Effector memory CD4-positive, alpha-beta T cell (primary cell): ENCODE results near the gene PCSK5.

ENCODE experiments used
- DNase-seq, 3 donors: peaks; one replicate each; pipeline ENCODE4 v3.0.0-alpha.2; 2020
- H3K27ac ChIP-seq: 2 replicates; pipeline ENCODE4 v1.7.0; 2013; ENCODE audit warnings: mild to moderate bottlenecking, low read length, moderate library complexity; ENCODE audit not compliant: insufficient read depth, poor library complexity, severe bottlenecking
- H3K27me3 ChIP-seq: replicated peaks from 2 replicates; pipeline ENCODE4 v1.7.0; 2013; ENCODE audit warnings: mild to moderate bottlenecking, low read length; ENCODE audit not compliant: insufficient read depth, control insufficient read depth, poor library complexity, severe bottlenecking
- H3K36me3 ChIP-seq: 2 replicates; pipeline ENCODE4 v1.7.0; 2013; ENCODE audit warnings: mild to moderate bottlenecking, low read length, moderate library complexity; ENCODE audit not compliant: control insufficient read depth, insufficient read depth
- H3K4me1 ChIP-seq: 2 replicates; pipeline ENCODE4 v1.7.0; 2013; ENCODE audit warnings: low read length, mild to moderate bottlenecking; ENCODE audit not compliant: control insufficient read depth, insufficient read depth, poor library complexity, severe bottlenecking
- H3K4me3 ChIP-seq: 2 replicates; pipeline ENCODE4 v1.7.0; 2013; ENCODE audit warnings: low read length, low read depth, mild to moderate bottlenecking; ENCODE audit not compliant: insufficient read depth, poor library complexity, severe bottlenecking
- H3K9me3 ChIP-seq: 2 replicates; pipeline ENCODE4 v1.7.0; 2013; ENCODE audit warnings: mild to moderate bottlenecking, low read length, moderate library complexity; ENCODE audit not compliant: control insufficient read depth

Gene PCSK5

GRCh38 chr9:76116913-76117312 lies 226.4 kb downstream of the PCSK5 start:
- H3K4me1 ChIP-seq: no peaks in the 10 kb centered on the region
- H3K4me3 ChIP-seq: no peak overlapping the region
- no peaks in the 10 kb centered on the region for H3K36me3 ChIP-seq
- H3K27ac ChIP-seq: no peak overlapping the region
- DNase-seq: no peak
- H3K27me3 ChIP-seq: no peaks in the 10 kb centered on the region
- no peaks in the 10 kb centered on the region for H3K9me3 ChIP-seq

- H3K4me1 ChIP-seq: no peaks in the 10 kb centered on the region
- H3K36me3 ChIP-seq: no peaks in the 10 kb centered on the region
- no peaks in the 10 kb centered on the region for H3K9me3 ChIP-seq
- H3K27me3 ChIP-seq: no peaks in the 10 kb centered on the region
- no peak for DNase-seq
- no peak overlapping the region for H3K27ac ChIP-seq
- no peak overlapping the region for H3K4me3 ChIP-seq
These were observed 237.2 kb downstream of the PCSK5 start for GRCh38 chr9:76127637-76128036.

GRCh38 chr9:76135902-76136301 lies 245.4 kb downstream of the PCSK5 start:
- no peaks in the 10 kb centered on the region for H3K36me3 ChIP-seq
- H3K27ac ChIP-seq: no peak overlapping the region
- no peaks in the 10 kb centered on the region for H3K4me1 ChIP-seq
- no peaks in the 10 kb centered on the region for H3K27me3 ChIP-seq
- no peaks in the 10 kb centered on the region for H3K9me3 ChIP-seq
- DNase-seq: no peak
- no peak overlapping the region for H3K4me3 ChIP-seq

- Histone ChIP-seq H3K27me3 (no peaks in the 10 kb centered on the region), H3K9me3 (no peaks in the 10 kb centered on the region), H3K36me3 (no peaks in the 10 kb centered on the region), H3K4me3 (no peak overlapping the region), H3K4me1 (no peaks in the 10 kb centered on the region), H3K27ac (no peak overlapping the region)
- DNase-seq: no peak
These were observed 246.5 kb downstream of the PCSK5 start for GRCh38 chr9:76136986-76137385.

GRCh38 chr9:76137931-76138330 lies 247.5 kb downstream of the PCSK5 start:
- no peak for DNase-seq
- no peaks in the 10 kb centered on the region for H3K36me3 ChIP-seq
- no peaks in the 10 kb centered on the region for H3K9me3 ChIP-seq
- H3K27me3 ChIP-seq: no peaks in the 10 kb centered on the region
- H3K4me1 ChIP-seq: no peaks in the 10 kb centered on the region
- no peak overlapping the region for H3K4me3 ChIP-seq
- no peak overlapping the region for H3K27ac ChIP-seq

- no peak for DNase-seq
- no peaks in the 10 kb centered on the region for H3K9me3 ChIP-seq
- H3K4me1 ChIP-seq: no peaks in the 10 kb centered on the region
- no peaks in the 10 kb centered on the region for H3K27me3 ChIP-seq
- H3K36me3 ChIP-seq: no peaks in the 10 kb centered on the region
- no peak overlapping the region for H3K4me3 ChIP-seq
- H3K27ac ChIP-seq: no peak overlapping the region
These were observed 247.9 kb downstream of the PCSK5 start for GRCh38 chr9:76138360-76138759.

- Histone ChIP-seq H3K4me1 (no peaks in the 10 kb centered on the region), H3K36me3 (no peaks in the 10 kb centered on the region), H3K9me3 (no peaks in the 10 kb centered on the region), H3K4me3 (no peak overlapping the region), H3K27me3 (no peaks in the 10 kb centered on the region), H3K27ac (no peak overlapping the region)
- no peak for DNase-seq
These were observed 253.4 kb downstream of the PCSK5 start for GRCh38 chr9:76143834-76144233.

GRCh38 chr9:76150013-76150412 lies 259.5 kb downstream of the PCSK5 start:
- Histone ChIP-seq H3K9me3 (no peaks in the 10 kb centered on the region), H3K36me3 (no peaks in the 10 kb centered on the region), H3K27ac (no peak overlapping the region), H3K4me3 (no peak overlapping the region), H3K4me1 (no peaks in the 10 kb centered on the region), H3K27me3 (no peaks in the 10 kb centered on the region)
- DNase-seq: no peak

GRCh38 chr9:76151267-76151666 lies 260.8 kb downstream of the PCSK5 start:
- no peak overlapping the region for H3K27ac ChIP-seq
- no peaks in the 10 kb centered on the region for H3K9me3 ChIP-seq
- DNase-seq: no peak
- no peaks in the 10 kb centered on the region for H3K4me1 ChIP-seq
- H3K36me3 ChIP-seq: no peaks in the 10 kb centered on the region
- H3K27me3 ChIP-seq: no peaks in the 10 kb centered on the region
- no peak overlapping the region for H3K4me3 ChIP-seq

GRCh38 chr9:76153339-76153738 lies 262.9 kb downstream of the PCSK5 start:
- no peaks in the 10 kb centered on the region for H3K27me3 ChIP-seq
- H3K9me3 ChIP-seq: no peaks in the 10 kb centered on the region
- H3K4me3 ChIP-seq: no peak overlapping the region
- no peak for DNase-seq
- H3K36me3 ChIP-seq: no peaks in the 10 kb centered on the region
- H3K27ac ChIP-seq: no peak overlapping the region
- no peaks in the 10 kb centered on the region for H3K4me1 ChIP-seq
